ENCODE data around the gene TEAD3. TPM values are rescaled to one million over a fixed set of nuclear protein-coding genes. Genes with fewer than 3 reads are reported as not detected.

Gene TEAD3
- total RNA-seq, 1 experiment from 2014 or later, result 27.0 TPM

- H3K4me1 ChIP-seq (ENCODE audit: insufficient read depth, low read length), result peaks cover 3% of the 10 kb centered on the region; the same call in 1 of the 2 replicates
- no peak overlapping the region for H2BK5ac ChIP-seq (ENCODE audit: insufficient read length, low read length)
- H3T11ph ChIP-seq (ENCODE audit: low read length), result no peak overlapping the region
- H4K5ac ChIP-seq (ENCODE audit: insufficient read length, low read depth, low read length), result no peak overlapping the region
- H3K14ac ChIP-seq (ENCODE audit: insufficient read depth, low read length), result no peak overlapping the region; the same call in 1 of the 2 replicates
- Mint-ChIP-seq H3K27ac (peak overlapping the region in 2 of 3 experiments; percentile 69 to 93; a peak in 5 of 7 replicates), H3K4me3 (peak overlapping the region; percentile 61 to 91), H3K9me3 (peaks cover 6 to 7% of the 10 kb centered on the region in 2 experiments; a peak in 4 of 5 replicates), H3K4me1 (peaks cover 30 to 44% of the 10 kb centered on the region in 2 experiments), H3K27me3 (ENCODE audit: low read depth) (peaks cover 7% of the 10 kb centered on the region), H3K36me3 (ENCODE audit: insufficient read depth in 1 of 3, low read depth in 3 of 3) (peaks cover 38 to 73% (median 70%) of the 10 kb centered on the region in 3 experiments)
- H2BK12ac ChIP-seq (ENCODE audit: insufficient read length, low read depth, low read length), result no peak overlapping the region
- H2AFZ ChIP-seq (ENCODE audit: low read length), result no peak overlapping the region
- no peak overlapping the region for H2BK15ac ChIP-seq (ENCODE audit: low read depth, low read length)
- no peak overlapping the region for H3K18ac ChIP-seq (ENCODE audit: insufficient read length, low read depth, low read length)
- H3K23ac ChIP-seq (ENCODE audit: insufficient read length, low read depth, low read length), result no peak overlapping the region
- no peak overlapping the region for H3K27ac ChIP-seq (ENCODE audit: insufficient read length, low read depth, low read length)
- no peak for TF ChIP-seq CTCF (conservative IDR thresholded peaks at IDR 0.05)
- no peak overlapping the region for H3K4me2 ChIP-seq (ENCODE audit: insufficient read depth, insufficient read length, low read length)
- no peak overlapping the region for H3K9ac ChIP-seq (ENCODE audit: extremely low read depth, insufficient read length, low read length)
- peaks cover 15% of the 10 kb centered on the region for H3K23me2 ChIP-seq (ENCODE audit: insufficient read length, low read depth, low read length, poor library complexity, severe bottlenecking)
- H3K56ac ChIP-seq (ENCODE audit: insufficient read length, low read depth, low read length), result no peak overlapping the region
- H2BK120ac ChIP-seq (ENCODE audit: low read depth, low read length, poor library complexity, severe bottlenecking), result no peak overlapping the region
- WGBS (ENCODE audit: extremely low coverage, insufficient read length, low lambda C conversion rate), result no CpG with 5 or more reads among the region's 8 CpGs
- H3K79me2 ChIP-seq (ENCODE audit: insufficient read depth, low read length), result peaks cover 19% of the 10 kb centered on the region; the same call in 1 of the 2 replicates
- no peak overlapping the region for H2AK5ac ChIP-seq (ENCODE audit: insufficient read length, low read length)
- no peaks in the 10 kb centered on the region for H3K9me3 ChIP-seq (ENCODE audit: control insufficient read depth, low read depth, low read length)
- no peak overlapping the region for H2BK20ac ChIP-seq (ENCODE audit: low read depth, low read length, poor library complexity, severe bottlenecking)
- no peaks in the 10 kb centered on the region for H4K20me1 ChIP-seq (ENCODE audit: control insufficient read depth, insufficient read depth, insufficient read length)
- no peak for DNase-seq
- no peak overlapping the region for H4K8ac ChIP-seq (replicated peaks; ENCODE audit: insufficient read length, low read depth, low read length)
- H3K79me1 ChIP-seq (ENCODE audit: insufficient read depth, low read depth, low read length, poor library complexity, severe bottlenecking), result peaks cover 3% of the 10 kb centered on the region
- H3K27me3 ChIP-seq (ENCODE audit: insufficient read depth, low read length), result no peaks in the 10 kb centered on the region
- no peak overlapping the region for H4K91ac ChIP-seq (ENCODE audit: insufficient read length, low read depth, low read length)
- H3K4ac ChIP-seq (ENCODE audit: low read depth, low read length), result no peak overlapping the region
Measured at GRCh38 chr6:35471836-35472345, 25.0 kb downstream of the TEAD3 start.
